GM21723 (cell line): ENCODE measurements around the gene STYXL2.

Source experiments
- ATAC-seq: cut with Tn5 transposase; IDR thresholded peaks from one replicate; pipeline ENCODE4 v1.9.1; 2021; ENCODE audit warnings: mild to moderate bottlenecking, moderate library complexity; ENCODE audit not compliant: unreplicated experiment

Gene STYXL2

DNA sequence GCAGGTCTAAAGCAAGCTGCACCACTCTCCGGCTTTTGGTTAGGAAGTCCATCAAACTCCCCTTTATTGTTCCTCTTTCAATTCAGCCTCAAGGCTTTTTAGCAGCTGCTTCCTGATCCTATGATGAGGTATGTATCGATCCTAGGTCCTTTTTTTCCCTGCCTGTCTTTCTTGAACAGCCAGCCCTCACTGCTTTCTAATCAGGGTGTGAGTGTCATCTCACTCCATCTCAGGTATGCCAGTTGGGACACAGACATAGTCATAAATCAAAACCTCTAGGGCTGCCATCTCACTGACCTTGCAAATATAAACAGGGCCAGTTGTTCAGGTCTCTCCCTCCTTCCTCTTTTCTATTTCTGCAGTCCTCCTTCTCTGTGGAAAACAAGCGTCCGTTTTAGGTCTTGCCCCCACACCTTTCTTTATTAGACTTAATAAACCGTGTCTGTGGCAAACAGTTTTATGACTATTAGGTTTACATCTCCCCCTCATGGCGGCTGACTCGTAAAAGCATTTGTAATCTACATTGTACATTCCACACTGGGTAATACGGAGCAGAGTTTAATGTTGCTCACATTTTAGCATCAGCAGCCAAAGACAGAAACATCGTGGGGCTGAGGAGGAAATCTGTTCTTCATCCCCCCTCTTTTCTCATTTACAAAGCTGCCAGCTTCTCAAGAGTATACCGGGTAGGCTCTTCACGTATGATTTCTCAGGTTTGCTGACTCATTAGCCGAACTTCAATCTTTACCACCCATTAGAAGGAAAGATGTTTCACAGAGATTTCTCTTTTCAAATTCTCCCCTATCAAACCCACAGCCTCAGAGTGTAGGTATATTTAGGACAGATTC, 11.6 kb downstream of the STYXL2 start:
- no peak for ATAC-seq

DNA sequence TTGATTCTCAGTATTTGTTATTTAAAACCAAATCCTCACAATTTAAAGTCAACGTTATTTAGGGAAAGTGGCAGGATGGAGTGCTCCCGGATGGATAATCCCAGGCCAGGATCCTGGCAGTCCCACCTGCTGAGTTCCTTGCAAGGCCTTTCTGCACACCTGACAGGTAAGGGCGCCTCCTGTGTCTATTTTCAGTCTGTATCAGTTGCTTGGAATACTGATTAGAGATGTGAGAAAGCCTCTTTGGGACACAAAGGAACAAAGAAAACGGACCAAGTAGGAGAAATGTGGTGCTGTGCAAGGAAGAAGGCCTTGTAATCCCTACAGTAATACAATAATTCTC, 12.2 kb downstream of the STYXL2 start:
- ATAC-seq: no peak

DNA sequence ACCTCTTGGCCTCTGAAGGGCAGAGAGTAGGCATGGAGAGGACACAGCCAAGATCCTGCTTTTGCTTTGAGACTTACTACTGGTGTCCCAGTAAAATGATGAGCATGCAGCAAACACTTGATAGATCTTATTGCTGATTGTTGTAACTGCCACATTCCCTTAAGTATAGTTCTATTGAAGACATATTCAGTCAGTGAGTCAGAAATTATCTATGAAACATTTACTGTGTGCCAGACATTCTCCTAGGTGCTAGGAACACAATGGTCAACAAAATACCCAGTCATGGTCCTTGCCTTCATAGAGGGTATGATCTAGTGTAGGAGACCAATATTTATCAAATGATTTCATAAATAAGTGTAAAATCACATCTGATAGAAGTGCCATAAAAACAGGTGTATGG, 13.6 kb downstream of the STYXL2 start:
- ATAC-seq: no peak

DNA sequence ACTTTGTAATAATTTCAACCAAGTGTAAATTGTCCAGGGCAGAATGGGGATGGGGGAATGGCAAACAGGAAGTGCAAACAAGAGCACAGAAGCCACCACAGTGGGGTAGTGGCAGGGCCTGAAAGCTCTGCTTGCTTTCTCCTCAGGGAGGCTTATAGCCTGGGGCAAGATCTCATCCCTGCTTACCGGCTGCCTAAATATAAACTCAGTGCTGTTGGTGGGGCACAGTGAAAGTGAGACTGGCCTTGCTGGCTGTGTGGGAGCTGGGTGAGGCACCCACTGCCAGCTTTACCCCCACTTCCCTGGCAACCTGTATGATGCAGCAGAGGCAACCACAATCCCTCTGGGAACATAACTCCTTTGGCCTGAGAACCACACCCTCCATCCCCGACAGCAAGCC, 15.2 kb downstream of the STYXL2 start:
- ATAC-seq: no peak

DNA sequence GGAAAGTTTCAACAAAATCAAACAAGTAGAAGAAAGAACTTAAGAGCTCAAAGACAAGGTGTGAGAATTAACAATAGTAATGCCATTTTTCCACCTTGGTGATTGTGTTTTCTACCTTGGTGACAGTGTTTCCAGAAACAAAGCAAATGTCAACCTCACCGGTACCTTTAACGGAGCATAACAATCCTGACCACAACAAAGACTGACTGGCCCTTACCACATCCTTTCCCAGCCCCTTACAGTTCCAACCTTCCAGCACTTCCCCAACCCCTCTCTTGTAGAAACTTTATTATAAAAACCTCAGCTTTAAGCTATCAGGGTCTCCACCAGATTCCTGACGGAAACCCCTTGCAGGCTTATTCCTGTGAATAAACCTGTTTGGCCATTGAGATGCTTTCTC, 16.7 kb downstream of the STYXL2 start:
- peak; percentile 69 for ATAC-seq

DNA sequence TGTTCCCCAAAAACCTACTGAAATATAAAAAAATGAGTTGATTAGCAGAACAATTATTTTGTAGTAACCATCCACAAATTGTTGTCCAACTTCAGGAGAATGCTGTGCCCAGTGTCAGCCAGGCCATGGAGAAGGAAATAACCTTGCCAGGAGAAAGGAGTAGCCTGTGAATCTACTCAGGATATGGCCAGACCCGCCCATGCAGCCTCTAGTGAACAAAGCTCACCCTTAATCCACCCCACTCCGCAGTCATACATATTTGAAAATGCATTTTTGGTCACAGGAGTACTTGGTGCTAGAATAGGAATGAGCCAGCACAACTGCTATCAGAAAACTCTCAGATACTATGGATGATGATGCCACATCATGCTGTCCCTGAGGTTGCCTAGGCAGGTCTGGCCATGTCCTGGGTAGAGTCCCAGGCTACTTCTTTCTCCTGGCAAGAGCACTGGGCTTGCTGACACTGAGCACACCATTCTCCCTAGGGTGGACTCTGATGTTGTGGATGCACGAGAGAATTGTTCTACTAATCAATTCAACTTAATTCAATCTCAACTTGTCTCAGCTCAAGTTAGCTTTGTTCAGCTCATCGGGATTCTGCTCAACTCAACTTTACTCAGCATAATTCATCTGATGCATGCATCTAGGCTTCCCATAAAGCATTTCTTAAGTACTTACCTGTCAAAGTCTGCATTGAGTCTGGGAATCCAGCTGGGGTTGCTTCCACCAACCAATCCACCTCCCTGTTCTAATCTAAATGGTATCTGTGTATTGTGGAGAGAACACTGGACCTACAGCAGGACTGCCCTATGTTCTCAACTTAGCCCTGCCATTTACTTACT, 18.2 kb downstream of the STYXL2 start:
- no peak for ATAC-seq

DNA sequence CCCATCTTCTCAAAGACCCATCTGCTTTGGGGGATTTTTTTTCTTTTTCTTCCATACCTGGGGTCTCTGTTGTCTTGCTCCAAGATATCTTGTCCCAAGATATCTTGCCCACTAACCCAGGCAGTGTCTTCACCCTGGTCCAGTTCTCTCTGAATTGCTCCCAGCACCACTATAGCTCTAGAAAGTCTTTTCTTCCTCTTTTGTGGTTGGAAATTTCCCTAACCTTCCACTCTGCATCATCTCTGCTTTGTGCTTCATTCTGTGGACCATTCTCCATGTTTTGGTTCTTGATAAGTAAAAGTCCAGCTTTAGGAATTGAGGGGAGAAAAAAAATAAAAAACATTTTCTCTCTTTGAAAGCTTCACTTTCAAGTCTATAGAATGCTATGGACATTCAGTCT, 20.9 kb downstream of the STYXL2 start:
- ATAC-seq: no peak

DNA sequence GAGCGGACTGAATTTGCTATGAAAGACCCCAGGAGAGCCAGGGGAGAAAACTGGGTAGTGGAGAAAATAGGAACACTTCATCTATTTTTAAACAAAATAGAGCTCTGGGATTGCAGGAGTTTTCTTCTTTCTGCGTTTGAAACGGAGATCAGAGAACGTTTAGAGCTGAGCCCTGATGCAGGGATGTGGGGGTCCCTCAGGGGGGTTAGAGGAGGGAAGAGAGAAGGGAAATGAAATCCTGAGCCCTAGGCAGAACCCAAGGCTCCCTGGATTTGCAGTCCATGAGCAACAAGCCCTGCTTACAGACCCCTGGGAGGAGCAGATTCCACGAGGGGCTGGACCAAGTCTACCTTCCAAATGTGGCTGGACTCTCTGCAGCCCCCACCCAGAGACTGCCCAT, 21.8 kb downstream of the STYXL2 start:
- ATAC-seq: no peak

DNA sequence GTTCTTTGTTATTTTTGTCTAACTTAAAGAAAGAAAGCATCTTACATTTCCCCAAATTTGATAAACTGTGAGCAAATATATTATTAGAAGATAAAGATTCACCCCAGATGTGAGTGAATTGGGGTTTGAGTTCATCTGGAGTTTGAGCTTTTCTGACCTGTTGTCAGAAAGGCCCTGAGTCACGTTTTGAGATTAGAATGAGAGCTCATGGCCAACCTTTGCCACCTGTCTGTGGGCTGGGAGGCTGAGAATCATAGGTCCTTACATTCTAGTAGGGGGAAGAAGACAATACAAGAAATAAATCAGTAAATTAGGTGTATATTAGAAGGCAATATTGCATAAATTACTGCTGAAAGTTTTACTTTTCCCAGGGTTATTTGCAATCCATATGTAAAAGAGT, 22.3 kb downstream of the STYXL2 start:
- ATAC-seq: no peak

DNA sequence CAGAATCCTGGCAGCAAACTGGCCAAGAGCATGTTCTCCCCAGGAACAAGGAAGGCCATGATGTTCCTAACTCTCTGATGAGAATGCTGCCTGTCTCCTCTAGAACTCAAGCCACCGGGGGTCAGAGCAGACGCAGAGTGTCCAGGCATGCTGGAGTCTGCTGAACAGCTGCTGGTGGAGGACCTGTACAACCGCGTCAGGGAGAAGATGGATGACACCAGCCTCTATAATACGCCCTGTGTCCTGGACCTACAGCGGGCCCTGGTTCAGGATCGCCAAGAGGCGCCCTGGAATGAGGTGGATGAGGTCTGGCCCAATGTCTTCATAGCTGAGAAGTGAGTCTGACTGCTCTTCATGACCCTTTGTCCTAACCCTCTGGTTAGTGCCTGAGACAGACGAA, 23.4 kb downstream of the STYXL2 start:
- ATAC-seq: no peak

DNA sequence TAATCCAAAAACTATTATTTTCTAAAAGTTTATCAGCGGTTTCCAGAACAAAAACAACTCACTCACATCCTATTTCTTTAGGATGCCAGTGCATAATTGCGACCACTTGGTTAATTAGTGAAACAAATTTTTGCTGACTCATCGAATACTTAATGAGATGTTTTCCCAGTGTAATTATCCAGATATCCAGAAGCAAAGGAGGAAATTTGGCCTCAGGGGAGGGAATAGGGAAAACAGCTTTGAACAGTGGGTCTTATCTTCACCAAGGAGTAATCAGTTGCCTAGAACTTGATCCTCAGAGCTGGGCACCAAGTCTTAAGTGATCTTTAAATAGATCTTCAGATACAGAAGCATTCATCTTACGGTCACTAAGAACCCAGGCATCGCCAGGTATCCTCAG, 24.3 kb downstream of the STYXL2 start:
- no peak for ATAC-seq

DNA sequence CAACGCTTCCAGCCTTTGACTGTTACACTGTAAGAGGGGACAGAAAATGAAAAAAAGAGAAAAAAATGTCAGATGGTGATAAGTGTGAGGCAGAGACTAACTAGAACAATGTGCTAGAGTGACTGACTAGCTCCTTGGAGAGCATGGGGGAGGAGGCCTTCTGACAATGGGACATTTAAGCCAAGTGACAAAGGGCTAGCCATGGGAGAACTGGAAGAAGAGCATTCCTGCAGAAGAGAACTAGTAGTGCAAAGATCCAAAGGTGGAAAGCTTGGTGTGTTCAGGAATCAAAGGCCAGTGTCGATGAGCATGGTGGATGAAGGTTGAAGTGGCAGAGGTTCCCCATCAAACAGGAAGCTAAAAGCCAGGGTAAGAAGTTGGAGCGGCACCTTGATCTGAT, 25.8 kb downstream of the STYXL2 start:
- no peak for ATAC-seq

DNA sequence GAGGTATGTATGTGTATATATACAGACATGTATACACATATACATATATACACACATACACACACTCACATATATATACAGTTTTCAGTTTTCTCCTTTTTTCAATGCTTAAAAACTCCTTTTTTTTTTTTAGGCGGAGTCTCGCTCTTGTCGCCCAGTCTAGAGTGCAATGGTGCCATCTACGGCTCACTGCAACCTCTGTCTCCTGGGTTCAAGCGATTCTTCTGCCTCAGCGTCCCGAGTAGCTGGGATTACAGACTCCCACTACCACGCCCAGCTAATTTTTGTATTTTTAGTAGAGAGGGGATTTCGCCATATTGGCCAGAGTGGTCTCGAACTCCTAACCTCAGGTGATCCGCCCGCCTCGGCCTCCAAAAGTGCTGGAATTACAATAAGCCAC, 27.0 kb downstream of the STYXL2 start:
- ATAC-seq: no peak

DNA sequence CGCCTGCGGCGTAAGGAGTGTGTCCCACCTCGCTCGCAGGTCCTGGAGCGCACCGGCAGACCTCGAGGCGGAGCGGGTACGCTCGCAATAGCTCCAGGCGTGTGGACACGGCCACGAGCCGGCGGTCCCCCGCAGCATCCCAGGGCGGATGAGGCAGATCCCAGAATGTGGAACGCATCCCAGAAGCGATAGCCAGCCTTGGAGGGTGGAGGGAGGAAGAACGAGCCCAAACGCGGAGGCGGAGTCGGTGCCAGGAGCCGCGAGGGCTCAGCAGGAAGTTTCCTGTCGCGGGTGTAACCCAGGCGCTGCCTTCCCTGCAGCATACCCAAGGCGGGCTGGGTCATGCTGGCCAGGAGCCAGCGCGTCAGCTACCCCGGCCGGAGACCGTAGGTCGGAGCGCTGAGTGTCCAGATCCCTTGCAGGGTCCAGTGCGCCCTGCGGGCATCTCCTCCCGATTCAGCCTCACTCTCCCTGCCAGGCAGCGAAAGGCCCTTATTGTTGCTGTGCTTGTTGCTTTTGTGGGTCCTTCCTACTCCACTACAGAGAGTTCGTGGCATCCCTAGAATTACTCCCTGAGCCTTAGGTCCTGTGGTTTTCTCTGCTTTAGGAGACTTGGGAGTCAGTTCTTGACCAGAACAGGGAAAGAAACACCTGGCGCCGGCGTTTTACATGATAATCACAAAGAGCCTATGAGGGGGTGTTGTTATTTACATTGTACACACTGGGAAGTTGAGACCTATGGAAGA, 27.7 kb downstream of the STYXL2 start:
- ATAC-seq: no peak

DNA sequence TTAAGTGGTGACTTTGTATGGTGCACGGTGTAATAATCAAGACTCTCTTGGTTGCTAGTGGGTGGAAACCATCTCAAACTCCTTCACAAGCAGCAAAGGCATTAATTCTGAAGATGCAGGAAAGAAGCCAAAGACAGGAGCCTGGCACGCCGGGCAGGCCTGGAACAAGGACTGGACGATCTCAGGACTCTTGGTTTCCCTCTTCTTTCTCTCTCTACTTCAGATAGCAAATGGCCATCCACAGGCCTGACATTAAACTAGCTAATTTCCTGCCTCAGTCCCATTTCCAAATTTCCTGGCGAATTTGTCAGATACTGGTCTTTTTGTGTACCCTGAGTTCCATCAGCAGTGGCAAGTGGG, 28.2 kb downstream of the STYXL2 start:
- ATAC-seq: no peak

DNA sequence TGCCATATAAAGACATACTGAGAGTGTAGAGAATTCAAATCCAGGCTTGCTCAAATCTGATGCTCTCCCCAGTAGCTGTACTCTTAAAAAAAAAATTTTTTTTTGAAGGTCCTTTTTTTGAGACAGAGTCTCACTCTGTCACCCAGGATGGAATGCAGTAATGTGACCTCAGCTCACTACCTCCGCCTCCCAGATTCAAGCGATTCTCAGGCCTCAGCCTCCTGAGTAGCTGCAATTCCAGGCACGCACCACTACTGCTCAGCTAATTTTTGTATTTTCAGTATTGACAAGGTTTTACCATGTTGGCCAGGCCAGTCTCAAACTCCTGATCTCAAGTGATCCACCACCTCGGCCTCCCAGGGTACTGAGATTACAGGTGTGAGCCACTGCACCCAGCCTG, 28.7 kb downstream of the STYXL2 start:
- no peak for ATAC-seq

DNA sequence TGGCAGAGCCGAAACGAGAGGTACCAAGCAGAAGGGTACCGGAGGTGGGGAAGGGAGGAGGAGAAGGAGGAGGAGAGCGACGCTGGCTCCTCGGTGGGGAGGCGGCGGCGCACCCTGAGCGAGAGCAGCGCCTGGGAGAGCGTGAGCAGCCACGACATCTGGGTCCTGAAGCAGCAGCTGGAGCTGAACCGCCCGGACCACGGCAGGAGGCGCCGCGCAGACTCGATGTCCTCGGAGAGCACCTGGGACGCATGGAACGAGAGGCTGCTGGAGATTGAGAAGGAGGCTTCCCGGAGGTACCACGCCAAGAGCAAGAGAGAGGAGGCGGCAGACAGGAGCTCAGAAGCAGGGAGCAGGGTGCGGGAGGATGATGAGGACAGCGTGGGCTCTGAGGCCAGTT, 32.4 kb downstream of the STYXL2 start:
- no peak for ATAC-seq

DNA sequence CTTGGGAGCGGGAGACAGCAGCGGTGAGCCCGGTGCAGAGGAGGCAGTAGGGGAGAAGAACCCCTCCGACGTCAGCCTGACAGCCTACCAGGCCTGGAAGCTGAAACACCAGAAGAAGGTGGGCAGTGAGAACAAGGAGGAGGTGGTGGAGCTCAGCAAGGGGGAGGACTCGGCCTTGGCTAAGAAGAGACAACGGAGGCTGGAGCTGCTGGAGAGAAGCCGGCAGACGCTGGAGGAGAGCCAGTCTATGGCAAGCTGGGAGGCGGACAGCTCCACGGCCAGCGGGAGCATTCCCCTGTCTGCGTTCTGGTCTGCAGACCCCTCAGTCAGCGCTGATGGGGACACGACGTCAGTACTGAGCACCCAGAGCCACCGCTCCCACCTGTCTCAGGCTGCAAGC, 32.9 kb downstream of the STYXL2 start:
- ATAC-seq: no peak

DNA sequence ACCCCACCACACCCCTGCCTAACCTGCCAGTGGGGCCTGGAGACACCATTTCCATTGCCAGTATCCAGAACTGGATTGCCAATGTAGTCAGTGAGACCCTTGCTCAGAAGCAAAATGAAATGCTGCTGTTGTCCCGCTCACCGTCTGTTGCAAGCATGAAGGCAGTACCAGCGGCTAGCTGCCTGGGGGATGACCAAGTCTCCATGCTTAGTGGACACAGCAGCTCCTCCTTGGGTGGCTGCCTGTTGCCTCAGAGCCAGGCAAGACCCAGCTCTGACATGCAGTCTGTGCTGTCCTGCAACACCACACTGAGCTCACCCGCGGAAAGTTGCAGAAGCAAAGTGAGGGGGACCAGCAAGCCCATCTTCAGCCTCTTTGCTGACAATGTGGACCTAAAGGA, 33.4 kb downstream of the STYXL2 start:
- no peak for ATAC-seq

DNA sequence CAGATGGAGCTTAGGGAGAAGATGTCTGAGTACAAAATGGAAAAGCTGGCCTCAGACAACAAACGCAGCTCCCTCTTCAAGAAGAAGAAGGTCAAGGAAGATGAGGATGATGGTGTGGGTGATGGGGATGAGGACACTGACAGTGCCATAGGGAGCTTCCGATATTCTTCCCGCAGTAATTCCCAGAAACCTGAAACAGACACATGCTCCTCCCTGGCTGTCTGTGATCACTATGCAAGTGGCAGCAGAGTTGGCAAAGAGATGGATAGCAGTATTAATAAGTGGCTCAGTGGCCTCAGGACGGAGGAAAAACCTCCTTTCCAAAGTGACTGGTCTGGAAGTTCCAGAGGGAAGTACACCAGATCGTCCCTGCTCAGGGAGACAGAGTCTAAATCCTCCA, 33.8 kb downstream of the STYXL2 start:
- no peak for ATAC-seq

DNA sequence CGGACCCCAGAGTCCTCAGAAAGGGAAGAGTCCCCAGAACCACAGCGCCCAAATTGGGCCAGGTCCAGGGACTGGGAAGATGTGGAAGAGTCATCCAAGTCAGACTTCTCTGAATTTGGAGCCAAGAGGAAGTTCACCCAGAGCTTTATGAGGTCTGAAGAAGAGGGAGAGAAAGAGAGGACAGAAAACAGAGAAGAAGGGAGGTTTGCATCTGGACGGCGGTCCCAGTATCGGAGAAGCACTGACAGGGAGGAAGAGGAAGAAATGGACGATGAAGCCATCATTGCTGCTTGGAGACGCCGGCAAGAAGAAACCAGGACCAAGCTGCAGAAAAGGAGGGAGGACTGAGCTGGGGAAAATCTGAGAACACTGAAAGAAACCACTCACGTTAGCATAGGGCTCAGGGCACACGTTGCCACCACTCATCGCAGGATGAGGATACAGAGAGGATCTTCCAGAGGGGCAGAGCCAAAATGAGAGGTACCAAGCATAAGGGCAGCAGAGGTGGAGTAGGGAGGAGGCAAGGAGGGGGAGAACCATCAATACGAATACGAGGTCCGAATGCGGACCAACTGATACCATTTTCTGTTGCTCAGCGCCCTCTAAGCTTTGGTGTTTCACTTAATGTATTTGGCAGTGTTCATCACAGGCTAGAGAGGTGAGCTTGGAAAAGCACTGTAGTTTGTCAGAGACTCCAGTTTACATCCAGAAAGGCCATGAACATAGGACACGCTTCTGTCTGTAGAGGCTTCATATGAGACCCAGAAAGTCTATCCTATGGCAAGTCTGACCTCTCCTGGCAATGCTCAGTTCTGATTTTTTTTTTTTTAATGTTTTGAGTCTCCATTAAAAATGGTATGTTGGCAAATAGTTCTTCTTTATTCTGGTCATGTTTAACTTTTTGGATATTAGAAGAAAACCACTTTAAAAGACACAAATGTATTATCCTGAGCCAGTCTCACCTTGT, 34.7 kb downstream of the STYXL2 start:
- ATAC-seq: no peak
